Right atrium auricular region (tissue), 2 donors: ENCODE results near the gene NT5M. TPM values are rescaled to one million over a fixed set of nuclear protein-coding genes. Genes with fewer than 3 reads are reported as not detected.

Experiments
- DNase-seq: peaks from one replicate; pipeline ENCODE4 v3.0.0-alpha.2; 2019; ENCODE audit warnings: low spot score
- H3K27ac ChIP-seq, 2 donors: fragments of 200-600 bp; sonication (generic); 1 replicate in 1 of 2; 2 replicates in 1 of 2; pipeline ENCODE4 v1.5.1; 2016 to 2019
- H3K27me3 ChIP-seq, 2 donors: fragments of 200-600 bp; sonication (generic); one replicate each; pipeline versions ENCODE4 v1.5.1 to v1.6.0; 2017 to 2019
- H3K36me3 ChIP-seq: fragments of 200-600 bp; sonication (generic); one replicate; pipeline ENCODE4 v1.5.1; 2016
- H3K4me1 ChIP-seq, 2 donors: fragments of 200-600 bp; sonication (generic); one replicate each; pipeline versions ENCODE4 v1.5.1 to v1.6.0; 2017 to 2019
- H3K4me3 ChIP-seq, 2 donors: fragments of 200-600 bp; sonication (generic); 1 replicate in 1 of 2; 2 replicates in 1 of 2; pipeline ENCODE4 v1.5.1; 2017 to 2019; ENCODE audit warnings: mild to moderate bottlenecking in 1 of 2, moderate library complexity in 1 of 2
- H3K9me3 ChIP-seq, 2 donors: fragments of 200-600 bp; sonication (generic); one replicate each; pipeline ENCODE4 v1.5.1; 2019
- CTCF ChIP-seq, 2 donors: fragments of 200-600 bp; sonication (generic); IDR thresholded peaks; one replicate each; pipeline ENCODE4 v1.5.1; 2019; ENCODE audit warnings: antibody characterized with exemption in 2 of 2
- total RNA-seq, 2 donors: library from RNA; depleted of rRNA; stranded (reverse); fragments of >200 nt; gene quantifications; one replicate each; pipeline ENCODE4 v1.1.0, GENCODE V29; 2016

NT5M gene
- total RNA-seq, 2 donors from 2014 or later: 4.3 to 6.7 TPM

GRCh38 chr17:17345686-17346427 is 42.7 kb downstream of the NT5M start:
- DNase-seq: no peak
- H3K27me3 ChIP-seq: no peaks in the 10 kb centered on the region
- H3K4me3 ChIP-seq: no peak overlapping the region
- no peaks in the 10 kb centered on the region for H3K9me3 ChIP-seq
- TF ChIP-seq CTCF (IDR thresholded peaks at IDR 0.05): no peak
- H3K36me3 ChIP-seq: no peaks in the 10 kb centered on the region
- no peaks in the 10 kb centered on the region for H3K4me1 ChIP-seq
- H3K27ac ChIP-seq: no peak overlapping the region

DNA sequence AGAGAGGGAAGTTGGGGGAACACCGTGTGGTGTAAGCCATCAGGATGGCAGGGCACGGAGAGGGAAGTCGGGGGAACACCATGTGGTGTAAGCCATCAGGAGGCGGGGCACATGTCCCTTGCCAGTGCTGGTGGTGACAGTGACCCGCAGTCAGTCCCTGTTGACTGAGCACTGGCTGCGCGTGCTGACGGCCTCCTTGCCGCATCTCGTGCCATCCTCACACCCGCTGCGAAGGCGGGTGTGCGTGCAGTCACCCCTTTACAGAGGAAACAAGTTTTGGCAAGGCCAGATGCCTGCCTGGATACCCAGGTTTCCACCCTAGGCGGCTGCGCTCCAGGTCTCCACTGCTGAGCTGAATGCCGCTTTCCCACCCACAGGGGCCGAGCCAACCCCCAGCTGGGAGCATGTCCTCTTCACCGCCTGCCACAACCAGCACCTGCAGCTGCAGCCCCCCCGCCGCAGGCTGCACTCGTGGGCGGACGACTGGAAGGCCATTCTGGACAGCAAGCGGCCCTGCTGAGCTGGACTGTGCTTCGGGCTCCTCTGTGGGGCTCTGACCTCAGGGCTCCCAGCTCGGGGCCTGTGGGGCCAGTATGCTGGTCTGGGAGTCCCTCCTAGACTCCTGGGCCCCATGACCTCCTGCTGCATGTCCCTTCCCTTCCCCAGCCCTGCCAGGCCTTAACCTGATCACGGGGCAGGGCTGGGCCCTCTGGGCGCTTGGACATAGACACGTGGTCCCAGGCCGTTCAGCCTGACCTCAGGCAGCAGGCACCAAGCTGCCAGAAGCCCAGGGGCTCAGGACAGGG is 43.5 kb downstream of the NT5M start:
- TF ChIP-seq CTCF (IDR thresholded peaks at IDR 0.05): no peak
- H3K27me3 ChIP-seq: no peaks in the 10 kb centered on the region
- no peaks in the 10 kb centered on the region for H3K9me3 ChIP-seq
- H3K27ac ChIP-seq: no peak overlapping the region
- H3K36me3 ChIP-seq: no peaks in the 10 kb centered on the region
- DNase-seq: no peak
- H3K4me3 ChIP-seq: no peak overlapping the region
- H3K4me1 ChIP-seq: peaks cover 0 to 5% of the 10 kb centered on the region in 2 donors

GRCh38 chr17:17347234-17347955 is 44.2 kb downstream of the NT5M start:
- DNase-seq: no peak
- Histone ChIP-seq H3K9me3 (no peaks in the 10 kb centered on the region), H3K27me3 (no peaks in the 10 kb centered on the region), H3K4me1 (peaks cover 0 to 13% of the 10 kb centered on the region in 2 donors), H3K27ac (no peak overlapping the region), H3K36me3 (no peaks in the 10 kb centered on the region), H3K4me3 (no peak overlapping the region)
- no peak for TF ChIP-seq CTCF (IDR thresholded peaks at IDR 0.05)

DNA sequence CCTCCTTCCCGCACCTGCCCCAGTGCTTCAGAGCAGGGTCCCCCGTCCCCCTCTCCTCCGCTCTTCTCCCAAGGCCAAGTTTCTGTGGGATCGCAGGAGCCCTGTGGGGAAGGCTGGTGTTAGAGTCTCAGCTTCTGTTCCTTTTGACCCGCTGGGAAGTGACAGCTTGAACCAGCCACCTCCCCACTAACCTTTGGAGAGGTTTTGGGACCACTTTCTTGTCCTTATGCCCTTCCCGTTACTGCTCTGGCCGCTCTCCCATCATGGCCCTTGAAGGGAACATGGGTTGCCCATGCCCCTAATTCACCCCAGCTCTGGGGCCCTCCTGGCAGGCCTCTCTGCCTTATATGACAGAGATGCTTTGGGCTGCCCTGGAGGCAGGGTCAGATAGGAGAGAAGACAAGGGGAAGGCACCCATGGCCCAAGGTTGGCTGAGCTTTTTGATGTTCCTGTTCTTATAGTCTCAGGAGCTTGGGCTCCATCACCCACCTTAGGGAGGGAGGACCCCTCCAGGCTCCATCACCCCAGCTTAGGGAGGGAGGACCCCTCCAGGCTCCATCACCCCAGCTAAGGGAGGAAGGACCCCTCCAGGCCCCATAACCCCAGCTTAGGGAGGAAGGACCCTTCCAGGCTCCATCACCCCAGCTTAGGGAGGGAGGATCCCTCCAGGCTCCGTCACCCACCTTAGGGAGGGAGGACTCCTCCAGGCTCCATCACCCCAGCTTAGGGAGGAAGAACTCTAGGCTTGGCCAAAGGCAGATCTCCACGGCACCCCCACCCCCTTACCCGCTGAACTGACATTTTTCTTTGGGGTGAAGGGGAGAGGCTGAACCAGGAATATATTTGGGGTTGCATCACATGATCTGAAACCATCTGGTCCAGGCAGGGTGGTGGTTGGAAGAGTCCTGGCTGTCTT is 45.0 kb downstream of the NT5M start:
- no peak overlapping the region for H3K27ac ChIP-seq
- H3K36me3 ChIP-seq: no peaks in the 10 kb centered on the region
- DNase-seq: no peak
- no peaks in the 10 kb centered on the region for H3K9me3 ChIP-seq
- TF ChIP-seq CTCF (IDR thresholded peaks at IDR 0.05): no peak
- H3K4me1 ChIP-seq: peaks cover 0 to 15% of the 10 kb centered on the region in 2 donors
- H3K4me3 ChIP-seq: no peak overlapping the region
- H3K27me3 ChIP-seq: no peaks in the 10 kb centered on the region
